ENCODE data around the gene ELF1. TPM values are rescaled to one million over a fixed set of nuclear protein-coding genes. Genes with fewer than 3 reads are reported as not detected.
A peak's percentile ranks its signal among the peaks of the same experiment; 100 is the strongest.

ELF1 gene
- total and polyA plus RNA-seq, 2 donors (not counting 1 experiment from before 2014, with no cell fraction given) = 38.5 to 41.0 TPM

GRCh38 chr13:40966298-40966697, 52.8 kb downstream of the ELF1 start:
- no peak for TF ChIP-seq EZH2 (IDR thresholded peaks at IDR 0.05; ENCODE audit: low read length, missing control alignments)
- TF ChIP-seq, protein P1, sequence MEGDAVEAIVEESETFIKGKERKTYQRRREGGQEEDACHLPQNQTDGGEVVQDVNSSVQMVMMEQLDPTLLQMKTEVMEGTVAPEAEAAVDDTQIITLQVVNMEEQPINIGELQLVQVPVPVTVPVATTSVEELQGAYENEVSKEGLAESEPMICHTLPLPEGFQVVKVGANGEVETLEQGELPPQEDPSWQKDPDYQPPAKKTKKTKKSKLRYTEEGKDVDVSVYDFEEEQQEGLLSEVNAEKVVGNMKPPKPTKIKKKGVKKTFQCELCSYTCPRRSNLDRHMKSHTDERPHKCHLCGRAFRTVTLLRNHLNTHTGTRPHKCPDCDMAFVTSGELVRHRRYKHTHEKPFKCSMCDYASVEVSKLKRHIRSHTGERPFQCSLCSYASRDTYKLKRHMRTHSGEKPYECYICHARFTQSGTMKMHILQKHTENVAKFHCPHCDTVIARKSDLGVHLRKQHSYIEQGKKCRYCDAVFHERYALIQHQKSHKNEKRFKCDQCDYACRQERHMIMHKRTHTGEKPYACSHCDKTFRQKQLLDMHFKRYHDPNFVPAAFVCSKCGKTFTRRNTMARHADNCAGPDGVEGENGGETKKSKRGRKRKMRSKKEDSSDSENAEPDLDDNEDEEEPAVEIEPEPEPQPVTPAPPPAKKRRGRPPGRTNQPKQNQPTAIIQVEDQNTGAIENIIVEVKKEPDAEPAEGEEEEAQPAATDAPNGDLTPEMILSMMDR (conservative IDR thresholded peaks at IDR 0.05 in 1 of 2, IDR thresholded peaks at IDR 0.05 in 1 of 2; ENCODE audit: low read depth in 1 of 2, low read length in 2 of 2) = no peak
- no peaks in the 10 kb centered on the region for H4K20me1 ChIP-seq (ENCODE audit: control insufficient read depth, extremely low read depth, insufficient read depth, low read length)
- H3K4me3 ChIP-seq (replicated peaks in 1 of 4; ENCODE audit: control extremely low read depth in 1 of 4, insufficient read depth in 1 of 4, low read depth in 3 of 4, low read length in 4 of 4) = no peak overlapping the region
- no peak overlapping the region for H3K9ac ChIP-seq (ENCODE audit: insufficient read depth, low read length)
- H3K27me3 ChIP-seq (ENCODE audit: control insufficient read depth, insufficient read depth, low read length) = no peaks in the 10 kb centered on the region
- H3K36me3 ChIP-seq (ENCODE audit: control insufficient read depth, insufficient read depth, low read length) = no peaks in the 10 kb centered on the region
- H3K4me2 ChIP-seq (ENCODE audit: extremely low read depth, insufficient read depth, low read length) = no peak overlapping the region
- no peak for DNase-seq (ENCODE audit: low read depth in 2 of 2)
- peaks cover 1% of the 10 kb centered on the region for H3K79me2 ChIP-seq (ENCODE audit: control insufficient read depth, insufficient read depth, low read length)
- H2AFZ ChIP-seq (ENCODE audit: low read length) = no peak overlapping the region
- no peak overlapping the region for H3K27ac ChIP-seq (ENCODE audit: insufficient read depth, low read length)
- H3K9me3 ChIP-seq (ENCODE audit: control insufficient read depth, insufficient read depth, low read depth, low read length) = no peaks in the 10 kb centered on the region
- H3K4me1 ChIP-seq (ENCODE audit: control insufficient read depth, extremely low read depth, insufficient read depth, low read length) = no peaks in the 10 kb centered on the region

DNA sequence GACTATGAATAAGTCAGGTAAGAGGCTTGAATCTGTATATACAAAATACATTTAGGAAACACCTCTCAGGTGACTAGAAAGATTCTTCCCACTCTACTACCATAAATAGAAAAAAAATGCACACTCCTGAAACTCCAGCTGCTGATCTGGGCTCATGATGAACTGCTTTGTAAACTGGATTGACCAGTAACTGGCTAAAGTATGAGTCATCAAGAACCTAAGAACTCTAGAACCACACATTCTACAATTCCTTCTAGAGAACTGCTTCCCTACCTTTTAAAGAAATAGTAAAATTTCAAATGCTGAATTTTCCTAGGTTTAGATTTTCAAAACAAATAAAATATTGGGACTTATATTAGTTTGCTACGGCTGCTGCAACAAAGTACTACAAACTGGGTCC, 55.2 kb downstream of the ELF1 start:
- Histone ChIP-seq H3K27me3 (ENCODE audit: control insufficient read depth, insufficient read depth, low read length) (no peaks in the 10 kb centered on the region), H4K20me1 (ENCODE audit: control insufficient read depth, extremely low read depth, insufficient read depth, low read length) (no peaks in the 10 kb centered on the region), H2AFZ (ENCODE audit: low read length) (no peak overlapping the region), H3K4me1 (ENCODE audit: control insufficient read depth, extremely low read depth, insufficient read depth, low read length) (no peaks in the 10 kb centered on the region), H3K9ac (ENCODE audit: insufficient read depth, low read length) (no peak overlapping the region), H3K9me3 (ENCODE audit: control insufficient read depth, insufficient read depth, low read depth, low read length) (no peaks in the 10 kb centered on the region), H3K27ac (ENCODE audit: insufficient read depth, low read length) (no peak overlapping the region), H3K79me2 (ENCODE audit: control insufficient read depth, insufficient read depth, low read length) (peaks cover 1% of the 10 kb centered on the region), H3K4me3 (replicated peaks in 1 of 4; ENCODE audit: control extremely low read depth in 1 of 4, insufficient read depth in 1 of 4, low read depth in 3 of 4, low read length in 4 of 4) (no peak overlapping the region), H3K4me2 (ENCODE audit: extremely low read depth, insufficient read depth, low read length) (no peak overlapping the region), H3K36me3 (ENCODE audit: control insufficient read depth, insufficient read depth, low read length) (no peaks in the 10 kb centered on the region)
- DNase-seq (ENCODE audit: low read depth in 2 of 2) = peak; percentile 43 to 62
- TF ChIP-seq EZH2 (IDR thresholded peaks at IDR 0.05; ENCODE audit: low read length, missing control alignments) = no peak
- TF ChIP-seq, protein P1 (conservative IDR thresholded peaks at IDR 0.05 in 1 of 2, IDR thresholded peaks at IDR 0.05 in 1 of 2; ENCODE audit: low read depth in 1 of 2, low read length in 2 of 2) = no peak

GRCh38 chr13:40961826-40962225, 57.3 kb downstream of the ELF1 start:
- Histone ChIP-seq H3K9ac (ENCODE audit: insufficient read depth, low read length) (no peak overlapping the region), H3K79me2 (ENCODE audit: control insufficient read depth, insufficient read depth, low read length) (peaks cover 1% of the 10 kb centered on the region), H4K20me1 (ENCODE audit: control insufficient read depth, extremely low read depth, insufficient read depth, low read length) (no peaks in the 10 kb centered on the region), H3K36me3 (ENCODE audit: control insufficient read depth, insufficient read depth, low read length) (no peaks in the 10 kb centered on the region), H3K4me2 (ENCODE audit: extremely low read depth, insufficient read depth, low read length) (no peak overlapping the region), H3K27ac (ENCODE audit: insufficient read depth, low read length) (no peak overlapping the region), H3K27me3 (ENCODE audit: control insufficient read depth, insufficient read depth, low read length) (no peaks in the 10 kb centered on the region), H3K4me3 (replicated peaks in 1 of 4; ENCODE audit: control extremely low read depth in 1 of 4, insufficient read depth in 1 of 4, low read depth in 3 of 4, low read length in 4 of 4) (no peak overlapping the region), H3K9me3 (ENCODE audit: control insufficient read depth, insufficient read depth, low read depth, low read length) (no peaks in the 10 kb centered on the region), H3K4me1 (ENCODE audit: control insufficient read depth, extremely low read depth, insufficient read depth, low read length) (no peaks in the 10 kb centered on the region), H2AFZ (ENCODE audit: low read length) (no peak overlapping the region)
- TF ChIP-seq, protein P1 (conservative IDR thresholded peaks at IDR 0.05 in 1 of 2, IDR thresholded peaks at IDR 0.05 in 1 of 2; ENCODE audit: low read depth in 1 of 2, low read length in 2 of 2) = no peak
- no peak for TF ChIP-seq EZH2 (IDR thresholded peaks at IDR 0.05; ENCODE audit: low read length, missing control alignments)
- DNase-seq (ENCODE audit: low read depth in 2 of 2) = no peak

Measured in fibroblast of lung (primary cell).